Right ventricle myocardium inferior (tissue), 1 donor: ENCODE results near the gene DRD2. TPM values are rescaled to one million over a fixed set of nuclear protein-coding genes. Genes with fewer than 3 reads are reported as not detected.
"Not testable (repeated sequence)": the region's sequence is repeated elsewhere in the genome, so short reads cannot be mapped to it uniquely, and the experiment has no call there.

ENCODE experiments used
- ATAC-seq: fragments of 200-7000 bp; cut with Tn5 transposase; one replicate; pipeline ENCODE4 v1.9.1; 2020; ENCODE audit warnings: mild to moderate bottlenecking, moderate library complexity
- DNase-seq: peaks from one replicate; pipeline ENCODE4 v3.0.0; 2021; ENCODE audit errors: missing footprints
- intact Hi-C: fragments of 100-400 bp; cut with DNase I; formaldehyde crosslinking; loops from one replicate; pipeline ENCODE4 v1.11.0; 2022
- long read RNA-seq: library from polyadenylated mRNA; unstranded; transcript quantifications from one replicate; pipeline ENCODE4 v2.0.0, GENCODE V29; 2021
- total RNA-seq: library from RNA; stranded (reverse); fragmentation: NEBNext Ultra II Directional; extraction: Animal tissue kit (Norgen Biotek cat#: 25700); gene quantifications from one replicate; pipeline ENCODE4 v1.2.1, GENCODE V29; 2021
- donor health status: DM: no; HTN: yes; CAD: no; lungs with severe emphysema.

DRD2 gene
- total RNA-seq: not detected
- long read RNA-seq: 0 reads

GRCh38 chr11:113475160-113475761 lies at the start of gene DRD2:
TSS of gene DRD2 (minus strand) at chr11:113475398. CDS start at chr11:113424651, 50,747 bp downstream.
- no peak for ATAC-seq
- intact Hi-C loops: no loop called here
- no peak for DNase-seq

- DNase-seq, ATAC-seq, intact Hi-C loops: not testable (repeated sequence)
Measured at GRCh38 chr11:113523906-113524305, 48.7 kb upstream of the DRD2 start.

- intact Hi-C loops: no loop called here
- DNase-seq (no peak), ATAC-seq (no peak)
Measured at GRCh38 chr11:113521737-113522517, 46.7 kb upstream of the DRD2 start.

GRCh38 chr11:113519989-113520613 lies 44.9 kb upstream of the DRD2 start:
- ATAC-seq (no peak), DNase-seq (no peak)
- intact Hi-C loops: no loop called here

- ATAC-seq (no peak), DNase-seq (no peak)
- intact Hi-C loops: no loop called here
Measured at GRCh38 chr11:113518716-113519495, 43.7 kb upstream of the DRD2 start.

- intact Hi-C loops: no loop called here
- ATAC-seq: no peak
Measured at GRCh38 chr11:113517361-113517760, 42.2 kb upstream of the DRD2 start.

GRCh38 chr11:113514856-113515255 lies 39.7 kb upstream of the DRD2 start:
- intact Hi-C loops: no loop called here
- DNase-seq (no peak), ATAC-seq (no peak)

More at GRCh38 chr11:113517361-113517760, 42.2 kb upstream of the DRD2 start:
- no peak for DNase-seq

GRCh38 chr11:113507341-113507740 lies 32.1 kb upstream of the DRD2 start:
- ATAC-seq: no peak

GRCh38 chr11:113506893-113507292 lies 31.7 kb upstream of the DRD2 start:
- ATAC-seq (no peak), DNase-seq (no peak)
- intact Hi-C loops: no loop called here

More at GRCh38 chr11:113507341-113507740, 32.1 kb upstream of the DRD2 start:
- no peak for DNase-seq
- intact Hi-C loops: no loop called here

GRCh38 chr11:113506461-113506860 lies 31.3 kb upstream of the DRD2 start:
- ATAC-seq (no peak), DNase-seq (no peak)
- intact Hi-C loops: no loop called here

GRCh38 chr11:113505541-113506375 lies 30.6 kb upstream of the DRD2 start:
- peak; percentile 82 for ATAC-seq
- no peak for DNase-seq
- intact Hi-C loops: no loop called here

GRCh38 chr11:113505046-113505445 lies 29.8 kb upstream of the DRD2 start:
- ATAC-seq (no peak), DNase-seq (no peak)
- intact Hi-C loops: no loop called here

- intact Hi-C loops: no loop called here
- DNase-seq (no peak), ATAC-seq (no peak)
Measured at GRCh38 chr11:113504586-113504985, 29.4 kb upstream of the DRD2 start.

GRCh38 chr11:113504071-113504470 lies 28.9 kb upstream of the DRD2 start:
- ATAC-seq (no peak), DNase-seq (no peak)
- intact Hi-C loops: no loop called here

- ATAC-seq (no peak), DNase-seq (no peak)
- intact Hi-C loops: no loop called here
Measured at GRCh38 chr11:113497066-113497910, 22.1 kb upstream of the DRD2 start.

GRCh38 chr11:113496026-113496651 lies 20.9 kb upstream of the DRD2 start:
- DNase-seq (no peak), ATAC-seq (no peak)
- intact Hi-C loops: no loop called here

- ATAC-seq: no peak
Measured at GRCh38 chr11:113494021-113494420, 18.8 kb upstream of the DRD2 start.

More at GRCh38 chr11:113494021-113494420, 18.8 kb upstream of the DRD2 start:
- no peak for DNase-seq
- intact Hi-C loops: no loop called here
